HT1080 (cell line): Measurements from ENCODE around the gene HIVEP3. TPM values are rescaled to one million over a fixed set of nuclear protein-coding genes. Genes with fewer than 3 reads are reported as not detected.

Experiments
- small RNA-seq: library from RNA; depleted of rRNA; stranded (forward); fragments of <200 nt; gene quantifications from one replicate; pipeline ENCODE3, GENCODE V24; 2014
- total RNA-seq: library from RNA; depleted of rRNA; stranded (reverse); fragments of >200 nt; shearing (Covaris generic); gene quantifications from 2 replicates; pipeline ENCODE4 v1.2.3, GENCODE V29; 2014; rRNA removed

Gene HIVEP3
- total RNA-seq, 1 experiment from 2014 or later, result 6.2 TPM

Small RNA genes lying within 50 kb of the gene (small RNA-seq; reads per million reads assigned to genes)
- not detected for gene RNA5SP45

Other genes starting within 250 kb of the HIVEP3 start
- gene GUCA2B, start 234.5 kb upstream of the HIVEP3 start, total RNA-seq, result not detected in 2 replicates
- gene GUCA2A, start 245.8 kb upstream of the HIVEP3 start, total RNA-seq, result 0.69 TPM in 1 of 2 replicates, not detected in the other